Natural killer cell (primary cell): ENCODE results near the gene COX6A2. TPM values are rescaled to one million over a fixed set of nuclear protein-coding genes. Genes with fewer than 3 reads are reported as not detected.

Experiments
- ATAC-seq, 3 donors: fragments of 150-1000 bp in 2 of 3; fragments of 200-7000 bp in 1 of 3; cut with Tn5 transposase; 1 replicate in 1 of 3; 2 replicates in 2 of 3; pipeline ENCODE4 v1.10.0; 2021; ENCODE audit warnings: mild to moderate bottlenecking in 2 of 3, moderate library complexity in 2 of 3
- DNase-seq, 2 donors: peaks; one replicate each; pipeline versions ENCODE4 v3.0.0 to v3.0.0-alpha.2; 2013 to 2021; ENCODE audit warnings: mixed read lengths in 1 of 2
- H3K27ac ChIP-seq: one replicate; pipeline ENCODE4 v1.5.1; 2013; ENCODE audit warnings: mild to moderate bottlenecking, low read length
- H3K27me3 ChIP-seq: one replicate; pipeline ENCODE4 v1.6.1; 2013; ENCODE audit warnings: low read length; ENCODE audit not compliant: control insufficient read depth, insufficient read depth
- H3K36me3 ChIP-seq: one replicate; pipeline ENCODE4 v1.6.1; 2013; ENCODE audit warnings: low read length; ENCODE audit not compliant: control insufficient read depth, insufficient read depth
- H3K4me1 ChIP-seq: one replicate; pipeline ENCODE4 v1.6.1; 2013; ENCODE audit warnings: low read length; ENCODE audit not compliant: control insufficient read depth, insufficient read depth
- H3K4me3 ChIP-seq: one replicate; pipeline ENCODE4 v1.5.1; 2013; ENCODE audit warnings: low read length
- H3K9me3 ChIP-seq: one replicate; pipeline ENCODE4 v1.6.1; 2013; ENCODE audit warnings: low read length; ENCODE audit not compliant: control insufficient read depth, insufficient read depth
- H3K27ac Mint-ChIP-seq, 2 donors: one replicate each; pipeline ENCODE4 v1.8.0; 2022; ENCODE audit warnings: mild to moderate bottlenecking in 2 of 2, mixed read lengths in 2 of 2, moderate library complexity in 1 of 2
- H3K27me3 Mint-ChIP-seq, 2 donors: one replicate each; pipeline ENCODE4 v1.8.0; 2022; ENCODE audit warnings: low read depth in 2 of 2, mixed read lengths in 2 of 2
- H3K36me3 Mint-ChIP-seq: one replicate; pipeline ENCODE4 v1.8.0; 2022; ENCODE audit warnings: mixed read lengths
- H3K4me1 Mint-ChIP-seq, 2 donors: one replicate each; pipeline ENCODE4 v1.8.0; 2022; ENCODE audit warnings: mixed read lengths in 2 of 2
- H3K4me3 Mint-ChIP-seq: one replicate; pipeline ENCODE4 v1.8.0; 2022; ENCODE audit warnings: mild to moderate bottlenecking, moderate library complexity, mixed read lengths
- H3K9me3 Mint-ChIP-seq, 2 donors: one replicate each; pipeline ENCODE4 v1.8.0; 2022; ENCODE audit warnings: mixed read lengths in 2 of 2
- WGBS: methylation state at CpG from one replicate; pipeline ENCODE4 v1.1.7; 2013; ENCODE audit warnings: missing lambda C conversion rate; ENCODE audit not compliant: insufficient coverage; 5-methylcytosine and 5-hydroxymethylcytosine counted together
- intact Hi-C: fragments of 100-400 bp; cut with micrococcal nuclease; formaldehyde crosslinking; loops from one replicate; pipeline ENCODE4 v1.14.2; 2022
- total RNA-seq, 4 donors: library from RNA; stranded (reverse); fragments of 120-200 nt in 1 of 4; gene quantifications; one replicate each; pipeline versions ENCODE4 v1.2.3 to v1.2.4, GENCODE V29; 2013 to 2022
- TF ChIP-seq, protein P1 (sequence below): fragments of 200-600 bp; IDR thresholded peaks from one replicate; pipeline ENCODE4 v1.8.0; 2022; ENCODE audit warnings: antibody characterized with exemption

COX6A2 gene
- total RNA-seq, 3 donors from 2014 or later (not counting 1 experiment from before 2014, with no cell fraction given), result not detected

DNA sequence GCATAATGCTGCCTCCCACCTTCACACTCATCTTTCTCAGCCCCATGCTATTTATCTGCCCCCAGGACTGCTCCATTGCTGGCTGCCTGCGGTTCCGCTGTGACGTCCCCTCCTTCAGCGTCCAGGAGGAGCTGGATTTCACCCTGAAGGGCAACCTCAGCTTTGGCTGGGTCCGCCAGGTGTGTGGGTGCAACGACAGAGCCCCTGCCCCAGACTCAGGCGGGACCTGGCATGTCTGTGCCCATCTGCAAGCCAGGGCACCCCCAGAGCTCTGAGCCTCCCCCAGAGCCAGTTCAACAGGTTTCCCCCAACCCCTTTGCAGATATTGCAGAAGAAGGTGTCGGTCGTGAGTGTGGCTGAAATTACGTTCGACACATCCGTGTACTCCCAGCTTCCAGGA is 48.0 kb downstream of the COX6A2 start:
- no peak overlapping the region for H3K27ac ChIP-seq
- no peaks in the 10 kb centered on the region for H3K36me3 Mint-ChIP-seq
- H3K4me1 Mint-ChIP-seq, result peaks cover 27 to 29% of the 10 kb centered on the region in 2 donors
- H3K36me3 ChIP-seq, result peaks cover 27% of the 10 kb centered on the region
- intact Hi-C loops, result loop anchor here (5.0 kb wide), 1 partner anchor 178 kb away; the partner anchor contains the start of gene PYCARD
- ATAC-seq (no peak), DNase-seq (no peak)
- H3K4me3 ChIP-seq, result no peak overlapping the region
- 97% methylated on average over 12 of the region's 12 CpGs for WGBS
- H3K9me3 Mint-ChIP-seq, result no peaks in the 10 kb centered on the region
- H3K4me3 Mint-ChIP-seq, result no peak overlapping the region
- TF ChIP-seq, protein P1, sequence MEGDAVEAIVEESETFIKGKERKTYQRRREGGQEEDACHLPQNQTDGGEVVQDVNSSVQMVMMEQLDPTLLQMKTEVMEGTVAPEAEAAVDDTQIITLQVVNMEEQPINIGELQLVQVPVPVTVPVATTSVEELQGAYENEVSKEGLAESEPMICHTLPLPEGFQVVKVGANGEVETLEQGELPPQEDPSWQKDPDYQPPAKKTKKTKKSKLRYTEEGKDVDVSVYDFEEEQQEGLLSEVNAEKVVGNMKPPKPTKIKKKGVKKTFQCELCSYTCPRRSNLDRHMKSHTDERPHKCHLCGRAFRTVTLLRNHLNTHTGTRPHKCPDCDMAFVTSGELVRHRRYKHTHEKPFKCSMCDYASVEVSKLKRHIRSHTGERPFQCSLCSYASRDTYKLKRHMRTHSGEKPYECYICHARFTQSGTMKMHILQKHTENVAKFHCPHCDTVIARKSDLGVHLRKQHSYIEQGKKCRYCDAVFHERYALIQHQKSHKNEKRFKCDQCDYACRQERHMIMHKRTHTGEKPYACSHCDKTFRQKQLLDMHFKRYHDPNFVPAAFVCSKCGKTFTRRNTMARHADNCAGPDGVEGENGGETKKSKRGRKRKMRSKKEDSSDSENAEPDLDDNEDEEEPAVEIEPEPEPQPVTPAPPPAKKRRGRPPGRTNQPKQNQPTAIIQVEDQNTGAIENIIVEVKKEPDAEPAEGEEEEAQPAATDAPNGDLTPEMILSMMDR, result no peak
- H3K4me1 ChIP-seq, result peaks cover 36% of the 10 kb centered on the region
- H3K27me3 Mint-ChIP-seq, result peaks cover 0 to 8% of the 10 kb centered on the region in 2 donors
- no peaks in the 10 kb centered on the region for H3K27me3 ChIP-seq
- no peaks in the 10 kb centered on the region for H3K9me3 ChIP-seq
- H3K27ac Mint-ChIP-seq, result no peak overlapping the region

Other genes starting within 250 kb of the COX6A2 start
- gene FUS, start 248.2 kb downstream of the COX6A2 start, total RNA-seq, result 100 to 1,000 TPM; 872 to 934 (median 918) TPM
- 10 to 100 TPM; 29.7 to 38.1 (median 37.6) TPM for gene PYCARD, start 225.6 kb downstream of the COX6A2 start, total RNA-seq
- gene TRIM72, start 214.2 kb downstream of the COX6A2 start, total RNA-seq, result under 1 TPM in 2 of 3 donors, not detected in 1; 0.05 to 0.07 TPM
- gene PYDC1, start 211.2 kb downstream of the COX6A2 start, total RNA-seq, result not detected
- 100 to 1,000 TPM; 370 to 545 (median 428) TPM for gene ITGAM, start 168.4 kb downstream of the COX6A2 start, total RNA-seq
- 100 to 1,000 TPM; 224 to 249 (median 233) TPM for gene ITGAX, start 73.2 kb downstream of the COX6A2 start, total RNA-seq
- 1 to 10 TPM; 1.0 to 2.9 (median 2.2) TPM for gene ITGAD, start 35.0 kb downstream of the COX6A2 start, total RNA-seq
- gene ZNF843, start 14.4 kb upstream of the COX6A2 start, total RNA-seq, result under 1 TPM; 0.14 to 0.50 (median 0.23) TPM
- 10 to 100 TPM; 10.4 to 22.8 (median 16.6) TPM for gene ARMC5, start 31.1 kb upstream of the COX6A2 start, total RNA-seq
- gene TGFB1I1, start 43.8 kb upstream of the COX6A2 start, total RNA-seq, result 1 to 10 TPM in 1 of 3 donors, under 1 TPM in 2; 0.72 to 1.3 (median 0.78) TPM
- under 1 TPM in 2 of 3 donors, not detected in 1; 0.20 to 0.96 TPM for gene SLC5A2, start 54.8 kb upstream of the COX6A2 start, total RNA-seq
- 10 to 100 TPM; 50.2 to 61.5 (median 51.9) TPM for gene RUSF1, start 80.0 kb upstream of the COX6A2 start, total RNA-seq
- gene AHSP, start 99.5 kb upstream of the COX6A2 start, total RNA-seq, result not detected